ENCODE measurements around the gene SLC10A7. TPM values are rescaled to one million over a fixed set of nuclear protein-coding genes. Genes with fewer than 3 reads are reported as not detected.

SLC10A7 gene
- total RNA-seq, 4 donors from 2014 or later = 12.0 to 56.1 (median 15.9) TPM

DNA sequence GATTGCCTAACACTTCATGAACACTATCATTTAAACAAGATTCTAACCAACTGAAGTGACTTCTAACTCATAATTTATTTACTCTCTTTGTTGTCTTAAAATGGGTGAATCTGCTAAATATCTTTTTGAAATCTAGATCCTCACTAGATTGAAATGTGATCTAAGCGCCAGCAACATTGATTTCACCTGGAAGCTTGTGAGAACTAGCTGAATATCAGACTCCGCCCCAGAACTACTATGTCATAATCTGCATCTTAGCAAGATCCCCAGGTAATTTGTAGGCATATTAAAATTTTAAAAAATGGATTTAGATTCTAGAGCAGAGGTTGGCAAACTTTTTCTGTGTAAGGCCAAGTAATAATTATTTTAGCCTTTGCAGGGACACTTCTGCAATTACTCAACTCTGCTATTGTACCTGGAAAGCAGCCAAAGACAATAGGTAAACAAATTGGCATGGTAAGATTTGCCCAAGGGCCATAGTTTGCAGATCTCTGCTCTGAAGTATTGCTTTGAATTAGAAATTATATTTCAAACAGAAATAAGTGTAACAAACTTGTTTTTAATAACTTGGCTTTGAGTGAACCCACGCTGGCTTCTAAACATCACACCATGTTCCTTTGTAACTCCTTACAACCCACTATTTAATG is 185.9 kb downstream of the SLC10A7 start:
- intact Hi-C loops (cut with DNase I; ENCODE audit: low total_unique reads) (no loop called here), in situ Hi-C loops (cut with MboI; ENCODE audit: low pct_ligation_motif_present in 1 of 4, low pct_unique_long_range_greater_than_20kb in 1 of 4, low sequenced_read_pairs in 3 of 4) (loop anchor here (25.0 kb wide), 2 partner anchors 576 to 751 kb away; no protein-coding TSS in a partner anchor)
- H3K27ac ChIP-seq = no peak overlapping the region
- H3K27me3 ChIP-seq = no peaks in the 10 kb centered on the region
- no peak overlapping the region for H3K4me3 ChIP-seq
- 64 to 82% methylated on average over 1 to 3 of the region's 3 CpGs for WGBS, 2 donors (ENCODE audit: low coverage in 1 of 2)
- TF ChIP-seq, protein P1, sequence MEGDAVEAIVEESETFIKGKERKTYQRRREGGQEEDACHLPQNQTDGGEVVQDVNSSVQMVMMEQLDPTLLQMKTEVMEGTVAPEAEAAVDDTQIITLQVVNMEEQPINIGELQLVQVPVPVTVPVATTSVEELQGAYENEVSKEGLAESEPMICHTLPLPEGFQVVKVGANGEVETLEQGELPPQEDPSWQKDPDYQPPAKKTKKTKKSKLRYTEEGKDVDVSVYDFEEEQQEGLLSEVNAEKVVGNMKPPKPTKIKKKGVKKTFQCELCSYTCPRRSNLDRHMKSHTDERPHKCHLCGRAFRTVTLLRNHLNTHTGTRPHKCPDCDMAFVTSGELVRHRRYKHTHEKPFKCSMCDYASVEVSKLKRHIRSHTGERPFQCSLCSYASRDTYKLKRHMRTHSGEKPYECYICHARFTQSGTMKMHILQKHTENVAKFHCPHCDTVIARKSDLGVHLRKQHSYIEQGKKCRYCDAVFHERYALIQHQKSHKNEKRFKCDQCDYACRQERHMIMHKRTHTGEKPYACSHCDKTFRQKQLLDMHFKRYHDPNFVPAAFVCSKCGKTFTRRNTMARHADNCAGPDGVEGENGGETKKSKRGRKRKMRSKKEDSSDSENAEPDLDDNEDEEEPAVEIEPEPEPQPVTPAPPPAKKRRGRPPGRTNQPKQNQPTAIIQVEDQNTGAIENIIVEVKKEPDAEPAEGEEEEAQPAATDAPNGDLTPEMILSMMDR (IDR thresholded peaks at IDR 0.05) = no peak
- TF ChIP-seq POLR2A (IDR thresholded peaks at IDR 0.05) (no peak), EP300 (IDR thresholded peaks at IDR 0.05; ENCODE audit: low read depth) (no peak), POLR2AphosphoS5 (IDR thresholded peaks at IDR 0.05) (no peak)
- peaks cover 0 to 19% (median 2%) of the 10 kb centered on the region in 4 donors for H3K4me1 ChIP-seq
- H3K36me3 ChIP-seq = no peaks in the 10 kb centered on the region
- DNase-seq = no peak
- H3K9me3 ChIP-seq = no peaks in the 10 kb centered on the region

DNA sequence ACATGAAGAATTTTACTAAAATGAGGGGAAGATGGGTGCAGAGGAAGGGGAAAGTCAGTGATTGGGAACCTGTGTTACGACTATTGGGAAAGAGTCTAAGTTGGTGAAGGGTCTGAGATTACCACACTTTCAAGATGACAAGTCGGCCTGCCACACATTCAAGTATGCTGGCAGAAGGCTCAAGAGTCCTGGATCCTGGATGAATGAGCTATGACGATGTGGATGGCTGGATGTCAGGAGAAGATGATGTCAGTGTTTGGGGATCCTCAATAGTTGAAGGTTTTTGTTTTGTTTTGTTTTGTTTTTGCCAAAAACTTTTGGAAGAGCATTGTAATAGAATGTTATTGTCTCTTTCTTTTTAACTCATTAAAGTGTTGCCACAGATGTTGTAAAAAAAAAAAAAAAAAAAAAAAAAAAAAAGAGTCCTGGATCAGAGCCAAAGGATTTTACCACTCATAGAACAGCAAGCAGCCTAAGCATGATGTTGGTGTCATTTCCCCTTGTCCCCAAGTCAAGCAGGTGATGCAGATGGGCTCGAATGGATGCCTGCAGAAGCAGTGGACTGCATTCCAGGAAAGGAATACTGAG is 186.8 kb downstream of the SLC10A7 start:
- no peaks in the 10 kb centered on the region for H3K36me3 ChIP-seq
- no peaks in the 10 kb centered on the region for H3K27me3 ChIP-seq
- intact Hi-C loops (cut with DNase I; ENCODE audit: low total_unique reads) = no loop called here
- H3K4me3 ChIP-seq = no peak overlapping the region
- no peak overlapping the region for H3K27ac ChIP-seq
- in situ Hi-C loops (cut with MboI; ENCODE audit: low pct_ligation_motif_present in 1 of 4, low pct_unique_long_range_greater_than_20kb in 1 of 4, low sequenced_read_pairs in 3 of 4) = loop anchor here (25.0 kb wide), 2 partner anchors 577 to 752 kb away; no protein-coding TSS in a partner anchor
- TF ChIP-seq POLR2A (IDR thresholded peaks at IDR 0.05) = no peak
- TF ChIP-seq, protein P1 (IDR thresholded peaks at IDR 0.05) = no peak
- no peak for TF ChIP-seq POLR2AphosphoS5 (IDR thresholded peaks at IDR 0.05)
- H3K9me3 ChIP-seq = no peaks in the 10 kb centered on the region
- peaks cover 0 to 19% (median 2%) of the 10 kb centered on the region in 4 donors for H3K4me1 ChIP-seq
- DNase-seq = no peak
- WGBS, 2 donors (ENCODE audit: low coverage in 1 of 2) = 68 to 80% methylated on average over 4 of the region's 4 CpGs

DNA sequence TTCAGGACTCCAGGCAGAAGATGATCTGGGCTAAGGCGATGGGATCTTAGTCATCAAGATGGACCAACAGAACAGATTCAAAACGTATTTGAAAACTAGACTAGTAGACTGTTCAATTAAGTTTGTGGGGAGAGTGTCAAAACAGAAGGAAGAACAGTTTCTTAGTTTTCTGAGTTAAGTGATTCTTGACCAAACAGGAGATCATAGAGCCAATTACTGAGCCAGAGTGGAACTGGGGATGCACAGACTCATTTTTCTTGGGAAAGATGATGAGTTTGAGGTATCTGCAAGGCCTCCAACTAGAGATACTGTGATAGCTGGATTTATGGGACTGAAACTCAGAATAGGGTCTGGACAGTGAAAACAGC is 187.9 kb downstream of the SLC10A7 start:
- no peaks in the 10 kb centered on the region for H3K27me3 ChIP-seq
- in situ Hi-C loops (cut with MboI; ENCODE audit: low pct_ligation_motif_present in 1 of 4, low pct_unique_long_range_greater_than_20kb in 1 of 4, low sequenced_read_pairs in 3 of 4) (loop anchor here (25.0 kb wide), 2 partner anchors 578 to 753 kb away; no protein-coding TSS in a partner anchor), intact Hi-C loops (cut with DNase I; ENCODE audit: low total_unique reads) (no loop called here)
- DNase-seq = no peak
- 49 to 63% methylated on average over 2 of the region's 2 CpGs for WGBS, 2 donors (ENCODE audit: low coverage in 1 of 2)
- H3K4me3 ChIP-seq = no peak overlapping the region
- no peak overlapping the region for H3K27ac ChIP-seq
- no peaks in the 10 kb centered on the region for H3K36me3 ChIP-seq
- TF ChIP-seq EP300 (IDR thresholded peaks at IDR 0.05; ENCODE audit: low read depth) (no peak), POLR2A (IDR thresholded peaks at IDR 0.05) (no peak), POLR2AphosphoS5 (IDR thresholded peaks at IDR 0.05) (no peak)
- TF ChIP-seq, protein P1 (IDR thresholded peaks at IDR 0.05) = no peak
- H3K4me1 ChIP-seq = peaks cover 0 to 19% (median 2%) of the 10 kb centered on the region in 4 donors
- H3K9me3 ChIP-seq = no peaks in the 10 kb centered on the region

DNA sequence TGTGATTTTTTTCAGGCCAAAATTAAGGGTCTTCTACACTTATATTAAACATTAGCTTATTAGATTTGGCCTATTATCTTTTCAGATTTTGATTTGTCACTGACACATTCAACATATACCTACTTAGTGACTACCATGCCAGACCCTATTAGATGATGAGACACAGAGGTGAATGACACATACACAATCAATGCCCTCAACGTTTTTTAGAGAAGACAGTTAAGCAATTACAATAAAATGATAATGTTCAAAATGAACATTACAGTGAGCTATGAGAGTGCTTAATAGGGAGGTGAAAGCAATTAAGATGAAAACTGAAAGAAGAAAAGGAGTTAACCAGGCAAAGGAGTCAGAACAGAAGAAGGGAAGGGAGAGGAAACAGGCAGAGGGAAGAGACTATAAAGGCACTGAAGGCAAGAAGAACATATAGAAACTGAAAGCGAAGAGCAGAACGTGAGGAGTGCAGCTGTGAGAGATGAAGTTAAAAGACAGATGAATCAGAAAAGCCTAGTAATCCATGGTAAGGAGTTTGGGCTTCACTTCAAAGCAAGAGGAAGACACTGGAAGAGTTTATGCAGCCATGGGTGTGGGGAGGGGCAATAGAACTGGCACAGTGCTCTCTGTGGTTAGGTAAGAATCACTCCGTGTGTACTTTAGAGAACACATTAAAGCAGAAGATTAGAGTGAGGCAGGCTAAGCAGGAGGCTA is 188.4 kb downstream of the SLC10A7 start:
- no peak overlapping the region for H3K4me3 ChIP-seq
- intact Hi-C loops (cut with DNase I; ENCODE audit: low total_unique reads) = no loop called here
- H3K27me3 ChIP-seq = no peaks in the 10 kb centered on the region
- no peak overlapping the region for H3K27ac ChIP-seq
- H3K4me1 ChIP-seq = peaks cover 0 to 19% (median 2%) of the 10 kb centered on the region in 4 donors
- in situ Hi-C loops (cut with MboI; ENCODE audit: low pct_ligation_motif_present in 1 of 4, low pct_unique_long_range_greater_than_20kb in 1 of 4, low sequenced_read_pairs in 3 of 4) = loop anchor here (25.0 kb wide), 2 partner anchors 579 to 754 kb away; no protein-coding TSS in a partner anchor
- no peaks in the 10 kb centered on the region for H3K9me3 ChIP-seq
- 21 to 27% methylated on average over 3 to 4 of the region's 4 CpGs for WGBS, 2 donors (ENCODE audit: low coverage in 1 of 2)
- no peaks in the 10 kb centered on the region for H3K36me3 ChIP-seq
- TF ChIP-seq POLR2A (IDR thresholded peaks at IDR 0.05) = no peak
- no peak for TF ChIP-seq POLR2AphosphoS5 (IDR thresholded peaks at IDR 0.05)
- TF ChIP-seq EP300 (IDR thresholded peaks at IDR 0.05; ENCODE audit: low read depth) = no peak
- TF ChIP-seq, protein P1 (IDR thresholded peaks at IDR 0.05) = no peak
- peak; percentile 10 for DNase-seq
